HG02678 (cell line): ENCODE measurements around the gene STK31.
"Not testable (repeated sequence)": the region's sequence is repeated elsewhere in the genome, so short reads cannot be mapped to it uniquely, and the experiment has no call there.

Experiments used
- ATAC-seq: cut with Tn5 transposase; IDR thresholded peaks from one replicate; pipeline ENCODE4 v1.9.1; 2021; ENCODE audit warnings: mild to moderate bottlenecking, moderate library complexity; ENCODE audit not compliant: unreplicated experiment

Gene STK31, protein sequence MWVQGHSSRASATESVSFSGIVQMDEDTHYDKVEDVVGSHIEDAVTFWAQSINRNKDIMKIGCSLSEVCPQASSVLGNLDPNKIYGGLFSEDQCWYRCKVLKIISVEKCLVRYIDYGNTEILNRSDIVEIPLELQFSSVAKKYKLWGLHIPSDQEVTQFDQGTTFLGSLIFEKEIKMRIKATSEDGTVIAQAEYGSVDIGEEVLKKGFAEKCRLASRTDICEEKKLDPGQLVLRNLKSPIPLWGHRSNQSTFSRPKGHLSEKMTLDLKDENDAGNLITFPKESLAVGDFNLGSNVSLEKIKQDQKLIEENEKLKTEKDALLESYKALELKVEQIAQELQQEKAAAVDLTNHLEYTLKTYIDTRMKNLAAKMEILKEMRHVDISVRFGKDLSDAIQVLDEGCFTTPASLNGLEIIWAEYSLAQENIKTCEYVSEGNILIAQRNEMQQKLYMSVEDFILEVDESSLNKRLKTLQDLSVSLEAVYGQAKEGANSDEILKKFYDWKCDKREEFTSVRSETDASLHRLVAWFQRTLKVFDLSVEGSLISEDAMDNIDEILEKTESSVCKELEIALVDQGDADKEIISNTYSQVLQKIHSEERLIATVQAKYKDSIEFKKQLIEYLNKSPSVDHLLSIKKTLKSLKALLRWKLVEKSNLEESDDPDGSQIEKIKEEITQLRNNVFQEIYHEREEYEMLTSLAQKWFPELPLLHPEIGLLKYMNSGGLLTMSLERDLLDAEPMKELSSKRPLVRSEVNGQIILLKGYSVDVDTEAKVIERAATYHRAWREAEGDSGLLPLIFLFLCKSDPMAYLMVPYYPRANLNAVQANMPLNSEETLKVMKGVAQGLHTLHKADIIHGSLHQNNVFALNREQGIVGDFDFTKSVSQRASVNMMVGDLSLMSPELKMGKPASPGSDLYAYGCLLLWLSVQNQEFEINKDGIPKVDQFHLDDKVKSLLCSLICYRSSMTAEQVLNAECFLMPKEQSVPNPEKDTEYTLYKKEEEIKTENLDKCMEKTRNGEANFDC

DNA sequence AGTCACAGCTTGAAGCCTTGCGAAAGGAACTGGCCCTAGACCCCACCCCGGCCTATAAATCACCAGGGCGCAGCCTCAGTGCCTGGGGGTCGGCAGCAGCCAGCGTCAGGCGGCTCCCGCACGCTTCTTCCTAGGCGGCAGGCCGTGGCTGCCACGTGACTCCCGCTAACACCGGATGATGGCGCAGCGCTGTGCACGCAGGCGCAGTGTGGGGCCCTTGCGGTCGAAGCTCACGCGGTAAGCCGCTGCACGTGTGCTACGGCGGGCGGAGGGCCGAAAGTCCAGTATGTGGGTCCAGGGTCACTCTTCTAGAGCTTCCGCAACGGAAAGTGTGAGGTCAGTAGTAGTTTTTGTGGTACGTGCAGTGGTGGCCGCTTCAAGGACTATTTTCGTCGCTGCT, at the start of gene STK31:
Gene STK31 (plus strand): TSS at position 220 of the 400 bp plus-strand sequence. CDS start 67 bp downstream, at position 287.
- ATAC-seq, result no peak

DNA sequence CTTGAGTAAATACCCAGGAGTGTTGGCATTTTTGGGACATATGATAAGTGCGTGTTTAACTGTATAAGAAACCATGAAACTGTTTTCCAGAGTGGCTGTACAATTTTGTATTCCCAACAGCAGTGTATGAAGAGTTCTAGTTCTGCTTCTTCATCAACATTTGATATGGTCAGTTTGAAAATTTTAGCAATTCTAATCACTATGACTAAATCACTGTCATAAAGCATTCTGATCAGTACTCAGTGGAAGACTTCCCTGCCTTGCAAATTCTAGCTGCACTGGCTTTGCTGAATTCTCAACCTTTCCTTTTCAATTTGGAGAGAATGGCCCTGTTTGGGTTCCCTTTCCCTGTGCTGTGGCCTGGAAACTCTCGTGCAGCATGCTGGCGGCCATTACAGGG, 48.6 kb upstream of the STK31 start:
- no peak for ATAC-seq

DNA sequence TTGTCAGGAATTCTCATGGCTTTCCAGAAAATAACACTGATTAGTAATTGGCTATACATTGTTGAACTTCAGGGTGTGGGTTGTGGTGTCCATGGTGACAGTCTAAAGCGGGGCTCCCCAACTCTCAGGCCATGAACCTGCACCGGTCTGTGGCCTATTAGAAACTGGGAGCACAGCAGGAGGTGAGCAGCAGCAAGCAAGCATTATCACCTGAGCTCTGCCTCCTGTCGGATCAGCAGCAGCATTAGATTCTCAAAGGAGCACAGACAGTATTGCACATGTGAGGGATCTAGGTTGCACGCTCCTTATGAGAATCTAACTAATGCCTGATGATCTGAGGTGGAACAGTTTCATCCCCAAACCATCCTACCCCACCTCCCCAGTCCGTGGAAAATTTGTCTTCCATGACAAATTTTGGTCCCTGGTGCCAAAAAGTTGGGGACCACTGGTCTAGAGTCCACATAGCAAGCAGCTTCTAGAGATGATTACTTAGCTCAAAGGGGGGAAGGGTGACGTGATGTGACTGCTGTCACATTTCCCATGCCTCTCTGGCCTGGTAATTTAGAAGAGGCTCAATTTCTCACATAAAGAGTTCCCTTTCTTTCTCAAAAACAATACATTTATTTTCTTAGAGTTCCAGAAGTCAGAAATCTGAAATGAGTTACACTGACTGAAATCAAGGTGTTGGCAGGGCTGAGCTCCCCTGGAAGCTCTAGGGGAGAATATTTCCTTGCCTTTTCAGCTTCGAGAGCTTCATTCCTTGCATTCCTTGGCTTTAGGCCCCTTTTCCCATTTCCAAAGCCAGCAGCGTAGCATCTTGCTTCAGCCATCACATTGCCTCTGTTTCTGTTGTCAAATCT, 47.7 kb upstream of the STK31 start:
- no peak for ATAC-seq

- no peak for ATAC-seq
Measured at GRCh38 chr7:23662984-23663313, 47.1 kb upstream of the STK31 start.

DNA sequence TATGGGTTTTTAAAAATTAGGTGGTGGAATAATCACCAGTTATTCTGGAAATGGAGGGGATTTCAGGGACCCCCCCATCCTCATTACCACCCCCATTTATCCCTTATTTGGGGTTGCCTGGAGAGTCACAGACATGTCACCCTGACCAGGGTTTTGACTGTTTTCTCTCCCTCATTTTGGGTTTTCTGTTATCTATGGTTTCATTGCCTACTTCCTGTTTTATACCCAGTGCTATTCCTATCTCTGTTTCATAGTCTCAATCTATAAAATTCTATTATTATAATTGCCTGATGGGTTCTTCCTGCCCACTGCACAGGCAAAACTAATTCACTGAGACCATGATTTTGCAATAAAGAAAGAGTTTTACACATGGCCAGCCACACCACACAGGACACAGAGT, 45.9 kb upstream of the STK31 start:
- ATAC-seq, result no peak

DNA sequence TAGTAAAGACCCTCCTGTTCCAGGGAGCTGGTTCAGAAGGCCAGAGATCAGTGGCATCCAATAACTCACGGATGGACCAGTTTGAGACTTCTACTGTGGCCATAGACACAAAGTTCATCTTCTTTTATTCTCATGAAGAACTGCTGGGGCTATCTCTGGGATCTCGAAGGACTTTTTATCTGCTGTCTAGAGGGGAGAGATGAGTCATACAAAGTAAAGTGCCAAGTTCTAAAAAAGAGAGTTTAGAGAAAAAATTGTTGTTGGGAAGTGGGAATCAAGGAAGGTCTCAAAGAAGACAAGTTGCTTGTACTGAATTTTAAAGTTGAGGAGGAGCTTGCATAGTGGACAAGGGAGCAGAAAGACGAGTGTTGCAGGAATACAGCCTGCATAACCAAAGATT, 38.0 kb upstream of the STK31 start:
- ATAC-seq, result no peak

- ATAC-seq, result peak; percentile 98
Measured at GRCh38 chr7:23679898-23680413, 30.1 kb upstream of the STK31 start, which contains the start of gene FAM221A. FAM221A (plus strand) TSS chr7:23680199; CDS start chr7:23680219, 20 bp downstream.

DNA sequence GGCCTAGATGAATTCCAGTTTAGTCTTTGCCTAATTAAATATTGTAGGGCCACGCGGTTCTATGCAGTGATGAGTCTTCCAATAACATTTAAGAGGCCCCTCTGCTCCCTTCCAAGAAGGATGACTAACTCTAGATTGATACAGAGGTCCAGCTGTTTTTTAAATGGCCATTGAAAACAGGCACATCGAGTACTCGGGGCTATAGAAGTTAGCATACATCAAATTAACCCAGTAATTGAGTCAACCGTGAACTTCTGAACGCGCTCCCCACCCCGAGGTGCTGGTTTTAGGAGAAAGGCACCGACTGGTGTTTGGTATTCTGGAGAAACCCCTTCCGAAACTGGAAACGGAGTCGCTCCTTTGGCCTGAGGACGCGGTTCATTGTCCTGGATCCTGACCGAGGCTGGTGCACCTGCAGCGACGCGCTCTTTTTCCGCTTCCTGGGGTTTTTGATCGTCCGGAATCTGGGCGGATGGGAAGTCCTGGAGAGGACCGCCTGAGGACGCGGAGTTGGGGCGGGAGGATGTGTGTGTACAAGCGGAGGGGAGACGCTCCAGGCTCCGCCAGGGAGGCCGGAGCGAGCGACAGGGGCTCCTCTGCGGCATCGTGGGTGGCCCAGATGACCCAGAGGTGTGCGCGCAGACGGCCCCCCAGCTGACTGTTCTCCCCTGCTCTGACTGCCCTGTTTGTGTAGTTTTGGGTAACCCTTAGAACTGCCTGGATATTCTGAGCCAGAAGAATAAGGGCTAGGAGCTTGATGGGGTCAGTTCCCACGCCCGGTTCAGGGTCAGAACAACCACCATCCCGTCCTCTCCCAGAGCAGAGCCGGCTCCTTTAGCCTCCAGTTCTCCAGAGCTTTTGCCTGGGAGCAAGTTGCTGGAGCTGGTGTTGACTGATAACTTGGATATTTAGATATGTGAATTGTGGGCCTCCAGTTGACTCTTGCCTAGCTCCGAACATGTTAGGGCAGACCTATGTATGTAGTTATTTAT, 29.3 kb upstream of the STK31 start:
- peak; percentile 37 for ATAC-seq

DNA sequence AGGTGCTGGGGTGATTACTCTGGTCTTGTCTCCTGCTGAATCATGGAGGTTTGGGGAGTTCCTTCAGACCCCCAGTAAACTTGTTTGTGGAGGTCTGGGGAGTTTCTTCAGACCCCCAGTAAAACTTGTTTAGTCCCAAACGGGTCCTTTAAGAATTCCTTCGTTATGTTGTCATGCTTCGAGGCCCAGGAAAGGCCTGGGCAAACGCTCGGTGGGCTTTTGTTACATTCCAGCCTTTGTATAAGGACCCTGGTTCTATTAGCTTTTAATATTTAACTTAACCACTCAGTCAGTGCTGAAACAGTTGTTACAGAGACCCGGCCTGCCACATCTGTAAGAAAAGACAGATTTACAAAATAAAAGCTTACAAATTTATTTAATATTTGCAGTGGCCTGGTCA, 26.0 kb upstream of the STK31 start:
- not testable (repeated sequence) for ATAC-seq

GRCh38 chr7:23685731-23686130, 24.3 kb upstream of the STK31 start:
- ATAC-seq, result no peak

DNA sequence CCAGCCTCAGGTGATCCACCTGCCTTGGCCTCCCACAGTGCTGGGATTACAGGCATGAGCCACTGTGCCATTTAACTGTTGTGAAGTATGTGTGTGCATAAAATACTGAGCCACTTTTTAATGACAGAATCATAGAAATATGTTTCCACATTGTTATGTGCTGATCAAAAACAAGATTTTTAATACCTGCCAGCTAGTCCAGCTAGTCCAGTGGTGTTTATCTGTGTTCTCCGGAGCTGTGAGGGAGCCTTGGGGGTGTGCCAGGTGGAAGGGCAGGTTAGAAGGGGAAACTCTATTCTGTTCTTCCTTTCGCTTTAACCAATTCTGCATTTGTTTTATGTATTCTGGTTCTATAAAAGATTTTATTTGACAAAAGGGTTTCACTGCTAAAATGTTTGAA, 23.0 kb upstream of the STK31 start:
- no peak for ATAC-seq

- ATAC-seq, result no peak
Measured at GRCh38 chr7:23689165-23689564, 20.9 kb upstream of the STK31 start.

GRCh38 chr7:23691320-23691719, 18.7 kb upstream of the STK31 start:
- no peak for ATAC-seq

DNA sequence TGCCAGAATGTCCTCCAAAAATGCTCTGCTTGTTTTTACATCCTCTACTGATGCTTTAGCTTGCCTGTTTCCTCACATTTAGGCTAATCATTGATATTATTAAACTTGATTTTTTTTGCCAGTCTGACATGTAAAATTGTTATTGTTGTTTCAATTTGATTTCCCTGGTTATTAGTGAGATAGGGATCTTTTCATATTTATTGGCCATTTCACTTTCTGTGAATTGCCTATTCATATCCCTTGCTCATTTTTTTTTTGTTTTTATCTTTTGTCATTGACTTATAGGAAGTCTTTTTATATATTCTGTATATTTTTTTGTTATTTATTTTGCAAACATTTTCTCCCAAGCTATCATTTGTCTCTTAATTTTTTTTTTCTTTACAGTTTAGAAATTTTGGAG, 16.8 kb upstream of the STK31 start:
- ATAC-seq, result no peak

GRCh38 chr7:23696916-23697441, 13.0 kb upstream of the STK31 start:
- peak; percentile 60 for ATAC-seq

DNA sequence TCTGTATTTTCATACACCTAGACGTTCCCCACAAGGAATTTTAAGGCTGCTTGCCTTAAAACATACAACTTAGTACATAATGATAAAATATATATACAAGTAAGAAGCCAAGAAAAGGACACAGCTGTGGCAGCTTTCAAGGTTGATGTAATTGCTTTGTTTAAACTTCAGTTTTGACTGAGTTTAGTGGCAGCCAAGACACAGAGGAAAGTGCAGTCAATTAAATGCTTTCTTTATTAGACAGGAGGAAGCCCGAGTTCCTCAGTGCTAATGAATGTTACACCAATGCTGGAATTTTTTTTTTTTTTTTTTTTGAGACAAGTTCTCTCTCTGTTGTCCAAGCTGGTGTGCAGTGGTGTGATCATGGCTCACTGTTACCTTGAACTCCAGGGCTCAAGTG, 11.2 kb upstream of the STK31 start:
- no peak for ATAC-seq

DNA sequence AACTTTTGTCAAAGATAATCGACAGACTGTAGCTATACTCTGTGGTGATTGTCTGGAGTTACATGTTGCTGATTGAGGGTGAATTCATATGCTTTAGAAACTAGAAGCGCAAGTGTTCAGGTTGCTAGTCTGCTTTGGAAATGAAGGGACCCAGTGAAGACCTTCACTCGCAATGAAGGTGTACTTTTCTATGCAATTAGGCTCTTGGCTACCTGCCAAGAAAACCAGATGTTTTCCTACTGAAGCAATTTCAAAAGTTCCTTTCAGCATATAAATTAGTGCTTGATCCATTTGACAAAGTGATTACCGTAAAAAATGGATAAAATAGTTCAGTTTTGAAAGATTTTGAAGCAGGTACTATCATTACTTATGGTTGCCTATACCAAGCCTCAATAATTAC, 10.0 kb upstream of the STK31 start:
- no peak for ATAC-seq

GRCh38 chr7:23709081-23709750, 803 bp upstream of the STK31 start:
- no peak for ATAC-seq
